GDM1 (cell line): ENCODE results near the gene ANAPC7.
"Not testable (repeated sequence)": the region's sequence is repeated elsewhere in the genome, so short reads cannot be mapped to it uniquely, and the experiment has no call there.

Experiments used
- DNase-seq: peaks from one replicate; lab custom pipeline; 2025; lab: John Stamatoyannopoulos, UW

ANAPC7 gene

DNA sequence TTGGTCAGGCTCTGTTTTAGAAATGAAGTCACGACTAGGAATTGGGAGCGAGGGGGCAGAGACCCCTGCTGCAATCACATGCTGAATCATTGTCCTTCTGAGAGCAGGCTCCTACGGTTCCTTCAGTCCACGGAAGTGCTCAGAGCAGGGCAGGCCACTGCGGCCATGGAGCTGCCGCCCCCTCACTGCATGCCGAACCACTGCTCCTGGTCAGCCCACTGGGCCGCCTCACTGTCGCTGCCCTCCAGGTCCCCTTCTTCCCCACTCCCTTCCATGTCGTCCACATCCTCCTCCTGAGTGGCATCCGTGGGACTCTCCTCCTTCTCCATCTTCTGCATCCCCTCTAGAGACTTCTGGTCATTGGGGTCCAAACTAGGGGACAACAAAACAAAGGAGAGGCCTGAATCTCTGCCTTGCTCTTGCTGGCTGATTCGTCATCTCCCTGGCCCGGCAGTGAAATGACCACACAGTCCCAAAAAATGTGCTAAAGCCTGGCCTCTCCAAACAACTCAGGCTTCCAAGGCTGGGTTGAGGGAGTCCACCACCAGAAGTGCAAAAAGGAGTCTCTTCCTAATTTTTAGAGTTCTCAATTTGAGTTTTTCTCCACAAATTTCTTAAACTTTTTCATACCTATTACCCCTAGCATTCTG, 29.4 kb downstream of the ANAPC7 start:
- no peak for DNase-seq

DNA sequence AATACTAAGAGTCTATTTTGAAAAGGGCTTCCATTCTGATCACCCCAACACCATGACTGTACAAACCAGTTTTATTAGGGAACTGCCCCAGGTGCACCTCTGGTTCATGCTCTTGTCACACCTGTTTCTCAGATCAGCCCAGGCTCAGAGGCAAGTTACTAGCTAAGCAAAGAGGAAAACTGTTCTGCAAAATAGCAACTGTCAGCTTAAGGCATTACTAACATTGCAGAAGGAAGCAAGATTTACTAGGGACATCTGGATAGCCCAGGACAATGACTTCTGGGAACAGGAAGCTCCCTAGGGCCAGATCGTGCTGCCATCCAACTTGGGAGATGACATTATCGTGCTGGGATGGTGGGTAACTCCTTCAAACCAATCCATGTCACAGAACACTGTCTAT, 30.1 kb downstream of the ANAPC7 start:
- DNase-seq, result no peak

DNA sequence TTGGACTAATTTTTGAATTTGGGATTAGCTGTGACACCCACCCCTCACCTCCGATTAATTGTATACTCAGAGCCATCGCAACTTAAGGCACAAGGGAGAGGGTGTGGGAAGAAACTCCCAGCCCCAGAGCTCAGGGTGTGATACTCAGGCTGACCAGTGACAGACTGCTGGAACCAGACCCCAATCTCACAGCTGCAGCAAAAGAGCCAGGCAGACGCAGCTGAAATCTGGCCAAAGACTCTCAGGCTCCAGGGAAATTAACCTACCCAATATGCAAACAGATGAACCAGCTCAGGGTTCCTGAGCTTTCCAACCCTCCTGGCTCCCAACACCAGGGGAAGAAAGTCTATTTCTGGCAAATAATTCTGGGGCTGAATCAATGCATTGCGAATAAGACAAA, 30.5 kb downstream of the ANAPC7 start:
- DNase-seq, result no peak

DNA sequence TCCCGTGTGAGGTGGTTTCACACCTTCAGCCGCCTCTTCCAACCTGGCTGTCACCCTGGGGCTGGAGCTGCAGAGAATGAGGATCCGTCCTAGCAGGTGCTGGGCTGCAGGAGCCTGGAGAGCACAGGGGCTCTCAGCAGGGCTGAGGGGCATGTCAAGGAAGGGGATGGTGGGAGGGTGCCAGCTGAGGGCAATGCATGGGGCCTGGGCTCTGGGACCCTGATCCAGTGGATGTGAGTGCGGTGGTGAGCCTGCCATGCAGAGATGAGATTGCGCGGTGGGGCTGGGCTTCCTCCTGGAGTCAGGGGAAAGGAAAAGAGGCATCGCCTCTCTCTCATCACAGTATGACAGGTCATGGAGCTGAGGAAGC, 31.5 kb downstream of the ANAPC7 start:
- no peak for DNase-seq

DNA sequence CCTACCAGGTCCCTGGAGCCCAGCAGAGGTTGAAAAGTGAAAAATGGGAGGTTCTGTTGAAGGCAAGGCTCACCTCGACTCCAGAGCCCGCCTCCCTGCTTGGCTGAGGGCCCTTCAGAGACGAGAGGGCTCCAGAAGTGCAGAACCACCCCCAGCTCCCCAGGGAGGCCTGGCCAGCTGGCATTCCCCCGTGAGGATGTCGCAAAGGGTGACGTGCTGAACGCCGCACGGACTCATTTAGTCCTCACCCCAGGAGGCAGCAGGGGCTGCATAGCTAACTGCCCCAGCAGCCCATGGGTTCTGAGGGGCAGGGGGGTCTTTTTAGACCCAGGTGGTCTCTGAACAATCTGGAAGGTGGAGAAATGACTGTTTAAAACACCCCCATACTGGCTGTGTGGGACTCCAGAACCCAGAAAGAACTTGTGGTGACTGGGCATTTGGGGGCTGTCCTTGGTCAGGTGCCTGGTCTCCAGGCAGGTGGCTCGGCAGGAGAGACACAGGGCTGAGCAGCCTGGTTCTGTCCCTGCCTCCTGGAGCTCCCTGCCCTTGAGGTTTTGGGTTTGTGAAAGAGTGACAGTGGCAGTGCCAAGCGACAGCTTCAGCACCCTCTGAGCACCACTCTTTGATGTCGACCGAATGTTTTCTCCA, 32.0 kb downstream of the ANAPC7 start:
- no peak for DNase-seq

DNA sequence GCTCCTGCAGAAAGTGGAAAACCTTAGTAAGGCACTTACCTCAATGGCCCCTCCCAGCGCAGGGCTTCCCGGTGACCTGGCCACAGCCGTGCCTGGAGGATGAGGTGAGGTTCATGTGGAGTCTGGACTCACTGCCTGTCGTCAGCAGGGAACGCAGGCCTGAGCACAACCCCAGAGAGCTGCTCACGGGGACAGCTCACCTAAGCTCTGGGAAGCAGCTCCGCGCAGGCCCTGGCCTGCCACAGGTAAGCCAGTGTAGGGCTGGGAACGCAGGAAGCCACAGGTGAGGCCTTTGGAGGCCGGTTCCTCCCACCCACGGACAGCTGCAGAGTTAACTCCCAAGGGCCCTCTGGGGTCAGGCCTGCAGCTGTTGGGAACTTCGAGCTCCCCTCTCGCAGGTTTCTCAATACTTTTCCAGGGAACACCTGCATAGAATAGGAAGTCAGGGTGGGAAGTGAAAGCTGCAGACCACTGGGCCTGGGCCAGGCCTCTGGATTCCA, 32.7 kb downstream of the ANAPC7 start:
- DNase-seq, result no peak

DNA sequence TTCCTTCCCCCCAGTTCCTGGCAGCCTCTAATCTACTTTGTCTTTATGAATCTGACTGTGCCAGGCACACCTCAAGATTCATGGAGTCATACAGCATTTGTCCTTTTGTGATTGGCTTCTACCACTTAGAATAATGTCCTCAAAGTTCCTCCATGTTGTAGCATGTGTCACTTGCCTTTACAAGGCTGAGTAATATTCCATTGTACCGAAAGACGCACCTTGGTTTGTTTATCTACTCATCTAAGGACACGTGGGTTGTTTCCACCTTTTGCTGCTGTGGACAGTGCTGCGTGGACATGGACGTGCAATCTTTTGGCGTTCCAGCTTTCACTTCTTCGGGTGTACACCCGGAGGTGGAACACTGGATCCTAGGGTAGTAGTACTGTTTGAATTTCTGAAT, 33.5 kb downstream of the ANAPC7 start:
- no peak for DNase-seq

DNA sequence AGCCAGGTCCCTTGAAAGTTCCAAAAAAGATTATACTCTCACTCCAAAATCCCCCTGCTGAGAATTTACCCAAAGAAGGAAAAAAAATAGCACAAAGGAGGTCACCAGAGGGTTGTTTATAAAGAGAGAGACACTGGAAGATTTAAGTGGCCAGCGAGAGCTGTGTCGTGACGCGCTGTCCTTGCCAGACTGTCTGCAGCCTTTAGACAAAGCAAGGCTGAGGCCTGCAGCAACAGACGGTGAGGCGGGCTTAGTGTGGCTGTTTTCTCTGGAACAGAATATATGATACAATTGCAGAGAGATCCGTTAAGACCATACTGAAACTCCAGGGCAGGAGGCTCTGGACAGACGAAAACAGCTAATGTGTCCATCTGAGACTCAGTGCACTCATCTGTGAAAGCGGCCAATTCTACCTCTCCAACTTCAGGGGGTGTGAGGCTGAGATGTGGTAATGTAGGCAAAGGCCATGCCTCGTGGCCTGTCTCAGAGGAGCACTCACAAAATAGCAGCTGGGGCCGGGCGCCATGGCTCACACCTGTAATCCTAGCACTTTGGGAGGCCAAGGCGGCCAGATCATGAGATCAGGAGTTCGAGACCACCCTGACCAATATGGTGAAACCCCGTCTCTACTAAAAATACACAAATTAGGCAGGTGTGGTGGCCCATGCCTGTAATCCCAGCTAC, 36.2 kb downstream of the ANAPC7 start:
- no peak for DNase-seq

DNA sequence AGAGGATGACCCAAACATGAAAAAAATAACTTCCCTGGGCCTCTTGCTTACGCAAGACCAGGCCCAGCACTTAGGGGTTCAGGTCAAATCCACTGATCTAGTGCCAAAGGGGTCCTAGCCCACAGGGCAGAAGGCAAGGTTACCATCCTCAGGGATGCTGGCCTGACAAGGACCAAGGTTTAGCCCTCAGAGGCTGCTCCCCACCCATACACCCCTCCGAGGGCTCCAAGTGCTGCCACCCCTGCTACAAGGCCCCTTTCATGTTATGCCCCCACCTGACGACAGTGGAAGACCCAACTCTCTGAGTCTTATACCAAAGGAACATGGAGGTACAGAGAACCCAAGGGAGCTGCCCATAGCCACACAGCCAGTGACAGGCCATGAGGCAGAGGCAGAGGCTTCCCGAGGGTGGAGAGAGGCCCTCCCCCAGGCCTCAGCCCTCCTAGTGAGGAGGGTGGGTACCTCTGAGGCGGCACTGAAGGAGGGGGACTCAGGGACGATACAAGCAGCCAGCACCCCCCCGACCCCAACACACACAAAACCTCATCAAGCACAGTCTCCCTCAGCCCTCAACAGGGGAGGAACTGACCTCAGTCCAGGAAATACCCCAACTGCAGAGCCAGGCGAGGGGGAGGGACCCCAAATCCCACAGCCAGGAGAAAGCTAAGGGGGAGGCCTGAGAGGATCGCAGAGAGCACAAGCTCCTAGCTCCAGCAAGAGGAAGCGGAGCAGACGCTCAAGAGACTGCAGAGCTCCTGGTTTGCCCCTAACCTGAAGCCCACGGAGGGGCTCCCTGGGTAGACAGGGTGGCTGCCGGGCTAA, 37.0 kb downstream of the ANAPC7 start:
- DNase-seq, result peak; percentile 2

DNA sequence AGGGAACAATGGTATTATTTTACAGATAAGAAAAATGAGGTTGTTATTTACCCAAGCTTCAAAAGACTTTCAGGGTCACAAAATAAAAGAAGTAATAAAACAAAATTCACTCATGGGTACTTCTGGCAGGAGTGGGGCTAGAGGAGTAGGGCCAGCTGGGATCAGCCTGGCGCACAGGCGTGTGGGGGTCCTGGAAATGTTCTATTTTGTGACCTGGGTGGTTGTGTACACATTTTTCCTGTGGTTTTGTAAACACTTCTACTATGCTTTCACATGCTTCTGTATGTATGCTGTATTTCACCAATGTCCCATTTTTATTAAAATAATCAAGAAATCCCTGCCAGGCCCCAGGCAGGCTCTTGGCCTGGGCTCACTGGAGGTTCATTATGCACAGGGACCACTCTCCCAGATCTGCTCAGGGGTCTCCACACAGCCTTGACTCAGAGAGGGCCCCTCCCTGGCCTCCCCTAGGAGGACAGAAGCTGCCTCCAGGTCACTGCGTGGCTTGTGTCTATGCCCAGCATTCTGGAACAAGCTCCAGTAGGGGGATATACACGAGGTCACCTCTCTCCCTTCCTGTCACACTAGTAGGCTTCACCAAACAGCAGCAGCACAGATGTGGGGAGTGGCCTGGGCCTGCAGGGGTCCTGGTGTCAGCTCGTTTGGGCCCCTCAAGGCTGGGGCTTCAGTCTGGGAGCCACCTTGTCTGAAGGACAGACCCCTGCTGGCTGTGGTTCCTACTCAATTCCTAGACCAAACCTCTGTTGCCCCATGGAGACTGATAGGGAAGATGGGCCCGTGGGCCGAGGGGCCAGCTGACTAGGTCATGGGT, 37.8 kb downstream of the ANAPC7 start:
- no peak for DNase-seq

DNA sequence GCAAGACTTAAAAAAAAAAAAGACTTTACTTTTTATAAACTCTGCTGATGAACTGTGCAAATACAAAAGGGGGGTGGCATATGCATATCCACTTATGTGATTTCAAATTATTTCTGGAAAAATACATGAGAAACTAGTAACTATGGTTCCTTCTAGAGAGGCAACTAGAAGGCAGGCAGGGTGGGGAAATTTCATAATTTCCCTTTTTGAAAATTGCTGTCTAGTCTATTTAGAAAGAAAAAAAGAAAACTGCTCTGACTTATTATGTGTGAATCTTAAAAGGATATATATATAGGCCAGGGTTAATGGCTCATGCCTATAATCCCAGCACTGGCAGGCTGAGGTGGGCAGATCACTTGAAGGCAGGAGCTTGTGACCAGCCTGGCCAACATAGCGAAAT, 42.3 kb downstream of the ANAPC7 start:
- no peak for DNase-seq

DNA sequence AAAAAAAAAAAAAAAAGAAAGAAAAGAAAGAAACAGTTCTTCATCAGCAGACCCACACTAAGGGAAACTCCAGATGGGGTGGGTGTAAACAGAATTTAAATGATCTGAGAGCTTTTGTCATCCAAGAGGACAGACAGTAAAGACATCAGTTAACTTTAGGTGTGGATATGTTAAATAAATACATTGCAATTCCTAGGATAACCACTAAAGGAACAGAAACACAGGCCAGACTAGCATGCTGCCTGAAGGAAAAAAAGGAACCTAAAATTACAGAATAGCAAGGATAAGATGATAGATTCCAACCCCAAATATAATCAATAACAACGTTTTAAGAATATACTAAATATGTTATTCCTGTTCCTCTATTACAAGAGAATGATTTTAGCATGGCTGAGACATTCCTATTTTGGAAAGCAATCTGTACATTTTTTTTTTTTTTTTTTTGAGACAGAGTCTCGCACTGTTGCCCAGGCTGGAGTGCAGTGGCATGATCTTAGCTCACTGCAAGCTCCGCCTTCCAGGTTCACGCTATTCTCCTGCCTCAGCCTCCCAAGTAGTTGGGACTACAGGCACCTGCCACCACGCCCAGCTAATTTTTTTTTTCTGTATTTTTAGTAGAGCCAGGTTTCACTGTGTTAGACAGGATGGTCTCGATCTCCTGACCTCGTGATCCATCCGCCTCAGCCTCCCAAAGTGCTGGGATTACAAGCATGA, 45.0 kb downstream of the ANAPC7 start:
- DNase-seq, result not testable (repeated sequence)

DNA sequence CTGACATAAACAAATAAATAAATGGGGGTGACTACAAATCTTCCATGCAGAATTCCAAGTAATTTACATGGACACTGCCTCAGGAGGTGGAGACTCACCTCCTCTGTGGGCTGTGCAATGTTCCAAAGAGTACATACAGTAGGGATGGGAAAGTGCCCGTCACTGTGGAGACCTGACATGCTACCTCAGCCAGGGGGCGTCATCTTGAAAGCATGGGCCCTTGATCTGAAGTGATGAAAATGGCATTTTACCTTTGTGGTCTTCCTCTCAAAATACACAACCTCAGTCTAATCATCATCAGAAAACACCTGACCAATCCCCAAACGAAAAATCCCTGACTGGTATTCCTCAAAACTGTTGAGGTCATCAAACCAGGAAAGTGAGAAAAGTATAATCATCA, 48.4 kb downstream of the ANAPC7 start:
- DNase-seq, result no peak

DNA sequence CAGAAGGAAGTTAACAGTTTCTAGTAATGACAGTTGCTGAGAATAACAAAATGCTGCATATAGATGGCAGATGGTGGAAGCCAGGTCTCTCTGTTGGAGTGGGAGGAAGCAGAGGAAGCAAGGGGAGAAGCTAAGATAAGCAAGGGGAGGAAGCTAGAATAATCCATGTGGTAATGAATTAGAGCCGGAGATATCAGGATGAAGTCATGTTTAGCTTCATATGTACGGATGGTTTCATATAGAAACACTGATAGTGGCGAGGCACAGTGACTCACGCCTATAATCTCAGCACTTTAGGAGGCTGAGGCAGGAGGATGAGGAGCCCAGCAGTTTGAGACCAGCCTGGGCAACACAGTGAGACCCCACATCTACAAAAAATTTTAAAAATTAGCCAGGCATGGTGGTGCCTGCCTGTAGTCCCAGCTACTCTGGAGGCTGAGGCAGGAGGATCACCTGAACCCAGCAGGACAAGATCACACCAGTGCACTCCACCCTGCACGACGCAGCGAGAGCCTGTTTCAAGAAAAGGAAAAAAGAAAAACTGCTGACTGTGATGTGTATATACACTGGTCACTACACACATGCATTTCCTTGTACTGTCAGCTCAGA, 49.2 kb downstream of the ANAPC7 start:
- peak; percentile 88 for DNase-seq

DNA sequence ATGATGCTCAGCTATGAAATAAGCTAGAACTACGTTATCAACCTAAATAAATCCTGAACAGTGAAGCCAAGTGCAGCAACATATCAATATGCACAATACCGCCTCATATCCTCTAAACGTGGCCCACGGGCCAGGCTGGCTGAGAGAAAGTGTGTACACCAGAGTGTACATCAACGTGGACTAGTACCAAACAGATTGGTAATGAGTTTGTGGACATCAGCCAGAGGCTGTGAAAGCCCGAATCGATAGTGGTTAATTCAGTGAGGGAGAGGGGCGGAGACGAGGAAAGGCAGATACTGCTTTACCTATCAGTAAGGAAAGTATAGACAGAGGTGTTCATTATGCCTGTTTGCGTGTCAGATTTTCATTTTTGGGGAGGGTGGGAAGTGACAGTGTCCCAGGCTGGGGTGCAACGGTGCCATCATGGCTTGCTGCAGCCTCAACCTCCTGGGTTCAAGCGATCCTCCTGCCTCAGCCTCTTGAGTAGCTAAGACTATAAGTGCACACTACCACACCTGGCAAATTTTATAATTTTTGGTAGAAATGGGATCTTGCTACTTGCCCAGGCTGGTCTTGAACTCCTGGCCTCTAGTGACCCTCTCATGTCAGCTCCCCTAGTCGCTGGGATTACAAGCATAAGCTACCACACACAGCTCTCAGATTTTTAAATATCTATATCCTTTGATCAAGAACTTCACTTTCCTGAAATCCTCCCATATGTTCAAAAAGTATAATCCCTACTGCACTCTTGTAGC, 50.1 kb downstream of the ANAPC7 start:
- DNase-seq, result no peak

DNA sequence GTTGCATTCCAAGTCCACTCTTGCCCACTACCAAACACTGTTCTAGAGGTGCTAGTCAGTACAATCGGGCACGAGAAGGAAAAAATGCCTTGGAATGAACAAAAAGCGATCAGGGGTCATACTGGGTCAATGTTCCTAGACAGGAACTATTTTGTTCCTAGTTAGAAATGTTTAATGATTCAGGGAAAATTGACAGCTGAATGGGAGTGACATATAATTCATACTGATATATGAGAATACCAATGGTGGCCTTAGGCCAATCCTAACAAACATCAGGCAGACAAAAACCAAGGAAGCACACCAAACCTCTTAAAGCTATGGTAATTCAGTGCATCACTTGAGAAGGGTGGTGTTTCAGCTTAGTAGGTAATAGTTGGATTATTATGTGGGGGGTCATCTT, 51.1 kb downstream of the ANAPC7 start:
- DNase-seq, result no peak

DNA sequence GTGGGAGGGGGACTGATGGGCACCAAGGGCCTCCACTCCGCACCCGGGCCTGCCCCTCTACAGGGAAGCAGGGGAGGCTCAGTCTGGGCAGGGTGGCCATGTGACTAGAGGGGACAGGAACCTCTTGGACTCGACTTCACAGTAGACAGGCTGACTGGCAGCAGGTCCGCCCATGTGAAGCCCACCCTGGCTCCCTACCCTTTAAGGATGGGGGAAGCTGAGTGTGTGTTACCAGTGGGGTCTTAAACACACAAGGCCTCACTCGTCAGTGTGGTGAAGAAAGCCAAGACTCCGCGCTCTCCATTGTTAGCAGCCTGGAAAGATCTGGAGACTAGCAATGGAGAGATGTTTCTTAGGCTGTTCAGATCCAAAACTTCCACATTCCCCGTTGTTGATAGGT, 52.4 kb downstream of the ANAPC7 start:
- no peak for DNase-seq

DNA sequence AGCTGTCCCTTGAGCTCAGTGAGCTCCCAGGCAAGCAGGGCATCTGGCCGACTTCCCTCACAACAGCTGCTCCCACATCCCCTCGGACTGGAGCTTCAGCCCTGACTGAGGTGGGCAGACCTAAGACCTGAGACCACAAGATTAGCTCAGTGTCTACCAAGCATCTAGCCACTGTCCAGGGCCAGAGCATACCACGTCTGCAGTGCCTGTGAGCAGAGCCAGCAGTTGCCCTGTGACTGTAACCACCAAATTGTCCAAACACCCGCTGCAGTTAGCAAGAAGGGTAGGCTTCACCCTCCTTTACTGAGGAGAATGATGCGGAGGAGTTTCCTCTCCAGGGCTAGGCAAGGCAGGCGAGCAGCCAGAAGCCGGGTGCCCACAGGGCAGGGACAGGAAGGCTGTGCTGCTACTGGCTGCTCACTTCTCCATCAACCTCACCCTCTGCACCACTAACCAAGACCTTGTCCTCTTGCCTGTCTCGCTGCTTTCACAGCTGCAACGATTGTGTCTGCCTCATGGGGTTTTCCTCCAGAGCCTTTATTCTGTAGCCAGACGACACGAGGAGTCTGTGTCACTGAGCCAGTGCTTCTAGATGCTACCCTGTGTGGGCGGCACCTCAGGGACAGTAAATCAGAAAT, 53.9 kb downstream of the ANAPC7 start:
- DNase-seq, result peak; percentile 94

DNA sequence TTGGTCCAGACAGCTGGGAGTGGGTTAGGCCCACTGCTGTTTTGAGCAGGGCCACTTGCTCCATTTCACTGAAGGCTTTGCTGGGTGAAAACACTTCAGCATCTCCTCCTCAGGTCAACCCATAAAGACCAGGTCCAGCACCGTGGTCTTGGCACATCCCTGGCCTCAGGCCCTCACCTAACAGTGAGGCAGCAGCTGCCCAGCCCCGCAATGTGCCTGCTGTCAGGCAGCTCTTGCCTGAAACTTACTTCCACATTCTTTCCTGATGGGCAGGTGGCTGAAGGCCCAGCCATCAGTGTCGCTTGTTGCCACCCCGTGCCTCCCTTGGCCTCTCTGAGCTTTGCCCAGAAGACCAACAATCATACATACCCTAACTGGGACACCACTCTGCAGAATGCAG, 54.4 kb downstream of the ANAPC7 start:
- no peak for DNase-seq
